Left colon (tissue), 2 donors: Measurements from ENCODE around the gene TNKS2. TPM values are rescaled to one million over a fixed set of nuclear protein-coding genes. Genes with fewer than 3 reads are reported as not detected.
"Not testable (repeated sequence)": the region's sequence is repeated elsewhere in the genome, so short reads cannot be mapped to it uniquely, and the experiment has no call there.

ENCODE experiments used
- ATAC-seq: fragments of 200-7000 bp; cut with Tn5 transposase; one replicate; pipeline ENCODE4 v1.9.1; 2020; ENCODE audit warnings: mild to moderate bottlenecking, moderate library complexity
- DNase-seq, 2 donors: peaks; one replicate each; pipeline ENCODE4 v3.0.0-alpha.2; 2020
- intact Hi-C, 2 donors: fragments of 100-400 bp; cut with DNase I in 1 of 2; cut with micrococcal nuclease in 1 of 2; formaldehyde crosslinking; loops; one replicate each; pipeline versions ENCODE4 v1.11.2 to v1.14.0; 2022; cut with DNase I, micrococcal nuclease
- total RNA-seq, 2 donors: library from RNA; stranded (reverse); fragmentation: NEBNext Ultra II Directional; extraction: Animal tissue kit (Norgen Biotek cat#: 25700); gene quantifications; one replicate each; pipeline ENCODE4 v1.2.1, GENCODE V29; 2021
- donor health status: DM: no; HTN: no; CAD: no.
- donor health status: DM: yes; HTN: yes; CAD: no.

Gene TNKS2
- total RNA-seq, 2 donors from 2014 or later, result 23.5 to 27.5 TPM

DNA sequence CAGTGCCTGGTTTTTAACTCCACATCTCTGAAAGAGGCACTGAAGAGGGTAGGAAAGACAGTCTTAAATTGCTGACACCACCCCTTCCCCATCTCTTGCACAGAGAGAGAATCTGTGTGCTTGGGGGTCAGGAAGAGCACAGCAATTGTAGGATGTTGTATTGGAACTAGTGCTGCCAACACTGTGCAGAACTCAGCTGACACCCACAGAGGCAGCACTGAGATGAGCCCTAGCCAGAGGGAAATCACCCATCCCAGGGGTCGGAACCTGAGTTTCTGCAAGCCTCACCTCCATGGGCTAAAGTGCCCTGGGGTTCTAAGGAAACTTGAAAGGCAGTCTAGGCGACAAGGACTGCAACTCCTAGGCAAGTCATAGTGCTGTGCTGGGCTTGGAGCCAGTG is 11.0 kb upstream of the TNKS2 start:
- no peak for ATAC-seq
- no peak for DNase-seq
- intact Hi-C loops, result no loop called here

DNA sequence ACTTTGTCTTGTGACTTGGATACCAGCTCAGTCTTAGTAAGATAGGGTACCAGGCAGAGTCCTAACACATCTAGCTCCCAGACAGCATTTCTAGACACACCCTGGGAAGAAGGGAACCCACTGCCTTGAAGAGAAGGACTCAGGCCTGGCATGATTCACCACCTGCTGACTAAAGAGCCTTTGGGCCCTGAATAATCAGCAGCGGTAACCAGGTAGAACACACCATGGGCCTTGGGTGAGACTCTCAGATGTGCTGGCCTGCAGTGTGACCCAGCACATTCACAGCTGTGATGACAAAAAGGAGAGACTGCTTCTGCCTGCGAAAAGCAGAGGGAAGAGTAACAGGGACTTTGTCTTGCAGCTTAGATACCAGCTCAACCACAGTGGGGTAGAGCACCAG is 10.4 kb upstream of the TNKS2 start:
- intact Hi-C loops, result no loop called here
- DNase-seq (no peak), ATAC-seq (no peak)

DNA sequence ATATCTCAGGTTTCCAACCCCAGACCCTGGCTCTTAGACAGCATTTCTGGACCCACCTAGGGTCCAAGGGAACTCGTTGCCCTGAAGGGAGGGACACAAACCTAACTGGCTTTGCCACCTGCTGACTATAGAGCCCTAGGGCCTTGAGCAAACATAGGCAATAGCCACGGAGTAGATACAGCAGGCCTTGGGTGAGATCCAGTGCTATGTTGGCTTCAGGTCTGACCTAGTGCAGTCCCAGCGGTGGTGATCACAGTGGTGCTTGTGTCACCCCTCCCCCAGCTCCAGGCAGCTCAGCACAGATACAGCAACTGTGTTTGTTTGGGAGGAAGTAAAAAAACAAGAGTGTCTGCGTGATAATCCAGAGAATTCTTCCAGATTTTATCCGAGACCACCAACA is 9.7 kb upstream of the TNKS2 start:
- ATAC-seq, result peak; percentile 37
- DNase-seq, result no peak
- intact Hi-C loops, result no loop called here

DNA sequence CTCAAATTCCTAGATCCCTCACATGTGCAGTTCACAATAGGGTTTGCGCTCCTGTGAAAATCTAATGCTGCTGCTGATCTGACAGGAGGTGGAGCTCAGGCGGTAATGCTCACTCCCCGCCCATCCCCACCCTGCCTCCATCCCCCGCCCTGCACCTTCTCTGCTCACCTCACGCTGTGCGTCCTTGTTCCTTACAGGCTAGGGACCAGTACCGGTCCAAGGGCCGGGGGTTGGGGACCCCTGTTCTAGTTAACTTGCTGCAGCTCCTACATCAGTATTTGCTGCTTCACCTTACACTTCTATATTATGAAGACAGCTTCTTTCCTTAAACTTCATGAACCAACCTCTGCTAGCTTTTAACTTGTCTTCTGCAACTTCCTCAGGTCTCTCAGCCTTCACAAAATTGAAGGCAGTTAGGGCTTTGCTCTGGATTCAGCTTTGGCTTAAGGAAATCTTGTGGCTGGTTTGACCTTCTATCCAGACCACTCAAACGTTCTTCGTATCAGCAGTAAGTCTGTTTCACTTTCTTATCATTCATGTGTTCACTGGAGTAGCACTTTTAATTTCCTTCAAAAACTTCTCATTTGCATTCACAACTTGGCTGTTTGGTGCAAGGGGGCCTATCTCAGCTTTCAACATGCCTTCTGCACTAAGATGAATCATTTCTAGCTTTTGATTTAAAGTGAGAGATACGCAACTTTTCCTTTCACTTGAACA is 1.7 kb upstream of the TNKS2 start:
- ATAC-seq, result peak; percentile 58
- DNase-seq, result peak; percentile 65 to 70
- intact Hi-C loops, result no loop called here

DNA sequence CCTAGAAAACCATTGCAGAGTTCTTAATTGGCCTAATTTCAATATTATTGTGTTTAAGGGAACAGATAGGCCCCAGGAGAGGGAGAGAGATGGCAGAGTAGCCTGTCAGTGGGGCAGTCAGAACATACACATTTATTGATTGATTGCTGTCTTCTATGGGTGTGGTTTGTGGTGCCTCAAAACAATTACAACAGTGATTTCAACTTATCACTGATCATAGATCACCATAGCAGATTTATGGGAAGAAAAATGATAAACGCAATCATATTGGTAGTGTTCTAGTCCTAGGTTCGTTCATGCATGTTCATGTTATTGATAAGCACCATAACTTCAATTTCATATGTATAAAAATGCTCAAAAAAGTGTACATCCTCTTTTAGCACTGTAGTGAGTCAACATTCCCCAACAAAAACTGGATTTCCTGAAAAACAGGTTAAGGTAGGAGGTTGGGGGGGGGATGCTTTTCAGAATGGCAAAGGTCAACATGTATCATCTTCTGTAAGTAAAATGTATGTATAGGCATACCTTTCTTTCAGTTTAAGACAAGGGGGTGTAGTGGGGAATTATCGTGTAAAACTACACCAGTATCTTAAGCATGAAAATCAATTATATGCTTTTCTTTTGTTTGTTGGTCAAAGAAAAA is 1.1 kb upstream of the TNKS2 start:
- no peak for DNase-seq
- intact Hi-C loops, result no loop called here
- no peak for ATAC-seq

DNA sequence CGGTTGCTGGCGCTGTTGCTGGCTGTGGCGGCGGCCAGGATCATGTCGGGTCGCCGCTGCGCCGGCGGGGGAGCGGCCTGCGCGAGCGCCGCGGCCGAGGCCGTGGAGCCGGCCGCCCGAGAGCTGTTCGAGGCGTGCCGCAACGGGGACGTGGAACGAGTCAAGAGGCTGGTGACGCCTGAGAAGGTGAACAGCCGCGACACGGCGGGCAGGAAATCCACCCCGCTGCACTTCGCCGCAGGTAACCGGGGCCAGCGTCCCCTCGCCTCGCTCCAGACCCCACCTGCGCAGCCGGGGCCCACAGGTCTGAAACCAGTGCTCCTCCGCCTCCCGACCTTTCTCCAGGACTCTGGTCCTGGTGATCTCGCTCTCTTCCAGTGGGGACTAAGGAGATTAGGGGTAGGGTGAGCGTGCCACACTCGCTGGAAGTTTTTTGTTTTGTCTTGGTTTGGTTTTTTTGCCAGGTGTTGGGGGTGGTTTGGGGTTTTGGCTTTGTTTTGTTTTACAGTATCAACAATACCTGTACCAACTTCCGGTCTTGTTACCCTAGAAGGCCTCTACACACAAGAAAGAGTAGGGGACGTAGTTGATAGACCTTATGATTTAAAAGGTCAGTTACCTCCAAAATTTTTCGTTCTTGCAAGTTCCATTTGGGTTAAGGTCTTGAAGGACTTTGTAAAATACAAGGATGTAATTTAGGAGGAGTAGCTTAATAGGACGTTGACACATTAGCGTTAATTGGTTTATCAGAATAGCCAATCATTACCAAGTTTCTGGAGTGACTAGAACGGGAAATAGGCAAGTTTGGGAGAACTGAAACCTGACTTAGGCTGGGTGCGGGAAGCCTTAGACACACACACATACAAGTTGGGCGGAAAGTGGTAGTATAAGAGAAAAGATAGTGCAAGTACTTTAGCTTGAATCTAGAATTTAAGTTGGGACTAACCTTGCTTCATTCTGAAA is 704 bp downstream of the TNKS2 start:
- DNase-seq (peak; percentile 37 to 61), ATAC-seq (peak; percentile 58)
- intact Hi-C loops, result no loop called here

DNA sequence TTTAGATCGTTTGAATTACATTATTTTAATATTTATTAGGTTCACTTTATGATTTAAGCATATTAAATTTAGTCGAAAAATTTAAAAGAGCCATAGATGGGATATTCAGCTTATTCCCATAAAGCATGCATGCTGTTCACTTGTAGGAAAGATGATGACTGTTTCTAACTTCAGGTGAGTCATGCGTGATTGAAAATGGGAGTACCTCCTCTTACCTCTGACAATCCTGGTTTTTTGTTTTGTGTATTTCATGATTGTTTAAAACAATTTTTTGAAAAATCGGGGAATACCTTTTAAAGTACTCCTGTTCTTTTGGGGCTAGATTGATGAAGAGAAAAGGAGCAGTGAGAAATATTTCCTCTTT is 1.4 kb downstream of the TNKS2 start:
- DNase-seq (no peak), ATAC-seq (no peak)
- intact Hi-C loops, result no loop called here

DNA sequence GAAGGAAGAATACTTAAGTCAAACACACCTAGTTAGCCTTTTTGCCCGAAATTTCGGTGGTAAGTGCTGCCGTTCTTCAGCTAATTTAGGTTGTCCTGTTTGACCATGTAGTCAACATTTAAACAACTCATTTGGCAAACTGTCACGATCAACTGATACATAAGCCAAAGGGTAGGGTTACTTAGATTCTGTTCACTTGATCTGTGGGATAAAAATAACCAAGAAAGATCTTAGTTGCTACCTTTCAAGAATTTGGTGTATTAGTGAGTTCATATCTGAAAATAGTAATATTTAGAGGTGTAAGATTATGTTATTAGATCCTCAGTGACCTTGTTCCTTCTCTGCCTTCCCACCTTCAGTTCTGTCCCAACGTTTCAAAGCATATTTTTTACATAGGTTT is 2.0 kb downstream of the TNKS2 start:
- intact Hi-C loops, result no loop called here
- ATAC-seq (no peak), DNase-seq (no peak)

DNA sequence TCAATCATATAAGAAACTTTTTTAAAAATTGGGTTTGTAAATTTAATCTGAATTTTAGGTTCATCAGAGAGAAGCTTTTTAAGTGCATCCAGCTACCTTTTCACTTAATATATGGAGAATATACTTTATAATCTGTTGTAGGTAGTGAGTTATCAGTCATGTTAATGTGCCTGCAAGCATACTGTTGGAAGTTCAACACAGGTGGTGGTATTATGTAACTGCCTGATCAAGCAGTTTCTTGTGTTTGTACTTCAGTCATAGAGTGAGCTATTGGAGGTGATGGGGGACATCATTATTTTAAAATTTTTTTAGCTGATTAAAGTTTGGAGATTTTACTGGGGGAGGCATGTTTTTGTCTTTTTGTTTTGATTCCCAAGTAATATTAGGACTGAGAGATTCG is 2.5 kb downstream of the TNKS2 start:
- no peak for DNase-seq
- ATAC-seq, result no peak
- intact Hi-C loops, result no loop called here

DNA sequence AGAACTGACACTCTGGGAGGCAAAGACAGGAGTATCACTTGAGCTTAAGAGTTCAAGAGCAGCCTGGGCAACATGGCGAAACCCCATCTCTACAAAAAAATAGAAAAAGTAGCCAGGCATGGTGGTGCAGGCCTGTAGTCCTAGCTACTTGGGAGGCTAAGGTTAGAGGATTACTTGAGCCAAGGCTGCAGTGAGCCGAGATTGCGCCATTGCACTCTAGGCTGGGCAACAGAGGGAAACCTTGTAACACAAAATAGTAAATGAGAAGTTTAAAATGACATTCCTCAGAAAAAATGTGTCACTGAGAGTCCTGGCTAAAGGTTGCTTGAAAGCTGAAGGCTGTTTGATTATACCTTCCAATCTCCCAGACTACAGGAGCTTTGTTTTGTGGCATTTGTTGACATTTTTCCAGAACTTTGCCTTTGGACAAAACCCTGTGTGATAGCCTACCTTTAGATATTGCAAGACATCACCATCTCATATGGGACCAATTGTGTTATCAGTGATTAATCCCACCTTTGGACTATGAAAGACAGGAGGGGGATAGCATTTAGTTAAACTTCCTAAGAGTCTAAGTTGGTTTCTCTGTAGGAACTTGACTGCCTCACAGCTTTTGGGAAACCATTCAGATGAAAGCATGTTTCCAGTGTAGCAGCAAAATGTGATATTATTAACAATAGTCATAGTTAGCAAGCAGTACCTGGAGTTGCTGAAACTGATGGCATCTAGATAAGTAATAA is 5.3 kb downstream of the TNKS2 start:
- no peak for ATAC-seq
- no peak for DNase-seq
- intact Hi-C loops, result no loop called here

DNA sequence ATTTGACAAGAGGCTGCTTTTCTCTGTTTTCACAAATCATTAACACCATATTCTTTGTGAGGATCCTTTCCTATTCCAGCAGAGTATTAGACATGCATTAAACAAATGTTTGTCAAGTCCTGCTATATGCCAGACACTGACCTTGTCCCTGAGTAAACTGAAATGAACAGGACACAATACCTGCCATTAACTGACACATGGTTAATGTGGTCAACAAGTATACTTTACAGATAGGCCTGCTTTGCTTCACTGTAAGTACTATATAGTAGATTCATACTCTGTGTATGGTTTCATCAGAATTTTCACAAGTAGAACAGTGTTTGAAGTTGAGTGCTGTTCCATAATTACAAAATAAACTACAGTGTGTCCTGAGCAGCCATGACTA is 5.9 kb downstream of the TNKS2 start:
- ATAC-seq (no peak), DNase-seq (no peak)
- intact Hi-C loops, result no loop called here

DNA sequence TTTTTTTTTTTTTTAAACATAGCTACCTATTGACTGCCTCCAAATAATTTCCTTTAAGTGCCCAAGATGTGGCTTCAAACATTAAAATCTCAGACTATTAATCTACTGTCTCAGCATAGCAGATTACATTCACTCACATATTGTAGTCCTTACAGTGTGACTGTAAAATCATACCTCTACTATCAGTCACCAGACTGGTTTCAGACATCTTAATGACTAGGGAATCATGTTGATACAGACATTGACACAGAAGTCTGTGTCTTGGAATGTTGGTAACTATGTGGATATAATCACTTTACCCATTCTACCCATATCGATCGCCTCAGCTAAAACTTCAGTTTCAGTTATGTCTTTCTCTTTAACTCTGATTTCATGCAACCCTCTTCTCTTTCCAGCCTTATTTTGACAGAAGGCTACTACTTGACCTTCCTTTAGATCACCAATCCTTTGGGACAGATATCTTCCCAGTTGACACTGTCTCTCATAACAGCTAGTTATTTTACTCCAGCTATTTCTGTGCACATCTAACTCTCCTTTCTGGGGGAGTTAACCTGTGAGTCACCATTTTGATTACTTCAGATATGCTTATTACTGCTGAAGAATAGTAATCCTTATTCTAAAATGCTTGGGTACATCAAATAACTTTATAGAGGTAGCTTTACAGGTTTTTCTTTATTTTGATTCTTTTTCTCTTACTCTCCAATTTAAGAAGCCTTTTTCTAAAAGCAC is 7.0 kb downstream of the TNKS2 start:
- ATAC-seq, result no peak
- intact Hi-C loops, result no loop called here

DNA sequence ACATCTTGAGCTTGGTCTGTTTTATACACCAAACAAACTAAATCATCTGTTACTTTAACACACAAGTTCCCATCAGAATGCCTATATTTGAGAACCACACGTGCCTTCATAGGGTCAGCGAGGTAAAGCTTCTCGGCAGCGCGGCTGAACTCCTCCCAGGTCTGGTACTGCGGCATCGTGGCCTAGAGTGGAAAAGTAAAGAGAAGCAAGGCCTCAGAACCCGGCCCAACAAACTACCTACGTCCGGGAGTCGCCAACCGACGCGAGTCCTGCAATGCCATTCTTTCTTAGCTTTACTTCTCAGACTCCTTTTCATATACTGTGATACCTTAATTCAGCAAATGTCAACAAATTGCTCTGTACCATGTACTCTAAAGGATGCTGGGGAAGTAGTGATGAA is 9.0 kb downstream of the TNKS2 start:
- ATAC-seq, DNase-seq, intact Hi-C loops: not testable (repeated sequence)

More for the DNA sequence above, 7.0 kb downstream of the TNKS2 start:
- DNase-seq, result no peak

DNA sequence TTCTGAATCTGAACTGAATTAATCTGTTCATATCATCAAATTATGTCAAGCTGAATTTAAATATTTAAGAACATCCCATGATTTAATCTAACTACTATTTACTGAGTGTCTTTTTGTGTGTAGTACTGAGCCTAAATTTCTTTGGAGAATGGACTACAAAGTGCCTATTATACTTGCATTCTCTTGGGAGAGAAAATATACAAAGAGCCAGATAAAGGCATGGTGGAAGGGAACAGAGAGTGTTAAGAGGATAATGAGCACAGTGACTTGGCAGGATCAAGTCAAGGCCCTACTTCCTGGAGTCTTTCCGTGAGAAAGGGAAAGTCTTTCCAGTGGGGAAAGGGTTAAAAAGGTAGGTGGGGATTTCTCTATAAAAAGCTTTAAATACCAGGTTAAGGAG is 15.0 kb downstream of the TNKS2 start:
- intact Hi-C loops, result no loop called here
- ATAC-seq (no peak), DNase-seq (no peak)

DNA sequence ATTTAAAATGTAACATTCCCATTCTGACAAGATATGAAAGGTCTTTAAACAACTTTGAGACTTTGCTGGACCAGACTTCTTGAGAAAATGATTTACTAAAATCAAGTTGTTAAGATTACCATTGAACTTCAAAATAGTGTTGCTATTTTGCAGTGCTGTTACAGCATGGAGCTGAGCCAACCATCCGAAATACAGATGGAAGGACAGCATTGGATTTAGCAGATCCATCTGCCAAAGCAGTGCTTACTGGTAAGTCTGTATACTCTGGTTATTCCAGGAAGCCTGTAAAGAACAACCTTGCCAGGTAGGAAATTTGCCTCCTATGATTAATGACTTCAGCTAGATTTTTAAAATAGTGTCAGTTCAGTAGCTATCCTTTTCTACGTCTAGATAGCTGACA is 18.8 kb downstream of the TNKS2 start:
- no peak for ATAC-seq
- intact Hi-C loops, result no loop called here

DNA sequence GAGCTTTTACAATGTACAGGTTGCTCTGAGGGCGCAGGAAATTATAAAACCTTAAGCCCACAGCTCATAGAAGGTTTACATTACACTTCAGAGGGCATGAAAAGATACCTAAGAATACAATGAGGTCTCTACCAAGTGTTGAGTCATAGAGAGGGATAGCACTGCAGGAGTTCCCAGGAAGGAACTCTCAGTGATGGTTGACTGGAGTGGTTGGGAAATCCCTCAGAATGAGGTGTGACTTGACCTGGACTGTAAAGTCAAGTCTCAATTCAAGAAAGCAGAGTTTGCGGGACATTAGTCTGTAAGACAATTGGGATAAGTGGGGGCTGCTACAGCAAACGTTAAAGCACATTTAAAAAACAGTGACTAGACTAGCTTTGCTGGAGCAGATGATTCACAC is 21.9 kb downstream of the TNKS2 start:
- intact Hi-C loops, result no loop called here
- ATAC-seq, result no peak
- DNase-seq, result no peak

More for the DNA sequence above, 18.8 kb downstream of the TNKS2 start:
- no peak for DNase-seq

DNA sequence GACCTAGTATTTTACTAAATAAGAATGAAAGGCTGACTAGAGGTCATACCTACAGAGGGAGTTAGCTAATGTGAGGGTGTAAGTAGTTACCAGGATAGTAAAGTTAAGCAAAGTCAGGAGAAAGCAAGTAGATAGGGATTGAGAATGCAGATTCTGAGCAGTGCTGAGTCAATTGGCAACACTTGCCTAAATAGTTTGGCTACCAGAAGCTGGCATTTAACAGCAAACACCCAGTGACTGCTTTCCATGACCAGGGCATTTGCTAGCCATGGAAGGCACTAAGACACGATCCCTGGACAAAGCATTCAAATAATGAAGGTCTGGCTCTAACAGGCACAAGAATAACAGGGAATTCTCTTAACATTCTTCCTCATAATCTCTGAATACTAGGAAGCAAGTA is 25.9 kb downstream of the TNKS2 start:
- intact Hi-C loops, result no loop called here
- ATAC-seq (no peak), DNase-seq (no peak)

DNA sequence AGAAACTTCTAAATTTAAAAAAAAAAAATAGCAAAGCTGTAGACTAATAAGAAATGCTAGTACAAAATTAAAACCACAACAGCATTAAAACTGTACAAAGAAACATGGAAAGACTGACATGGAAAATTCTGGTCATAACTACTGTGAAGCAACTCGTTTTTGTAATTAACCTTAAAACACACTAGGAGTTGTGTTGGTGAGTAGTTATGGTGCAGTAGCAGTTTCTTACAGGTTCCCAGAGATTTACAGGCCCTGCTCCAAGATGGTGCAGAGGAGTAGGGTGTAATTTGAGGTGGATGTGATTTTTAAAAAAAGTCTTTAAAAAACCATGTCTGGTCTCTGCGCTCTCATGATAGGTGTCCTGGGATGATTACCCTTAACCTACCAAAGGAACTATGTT is 31.0 kb downstream of the TNKS2 start:
- DNase-seq (no peak), ATAC-seq (no peak)
- intact Hi-C loops, result no loop called here

DNA sequence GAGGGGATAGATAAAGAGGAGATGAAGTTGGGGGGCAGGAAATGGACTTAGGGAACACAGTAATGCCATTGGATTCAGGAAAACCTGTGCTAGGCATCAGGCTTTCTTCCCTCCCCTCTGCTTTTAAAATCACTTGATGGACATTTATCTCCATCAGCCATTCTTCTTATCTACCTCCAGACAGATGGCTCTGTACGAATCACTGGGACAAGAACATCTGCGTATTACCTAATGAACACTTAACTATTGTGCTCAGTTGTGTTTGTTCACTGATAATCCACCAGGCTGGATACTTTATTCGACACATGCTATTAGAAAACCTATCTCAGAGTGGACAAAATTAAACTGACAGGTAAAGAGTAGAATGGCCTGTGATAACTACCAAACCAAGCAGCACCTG is 40.0 kb downstream of the TNKS2 start:
- DNase-seq (no peak), ATAC-seq (no peak)
- intact Hi-C loops, result no loop called here
